ENCODE data around the gene TCERG1L.
"Not testable (repeated sequence)": the region's sequence is repeated elsewhere in the genome, so short reads cannot be mapped to it uniquely, and the experiment has no call there.

The TCERG1L gene

DNA sequence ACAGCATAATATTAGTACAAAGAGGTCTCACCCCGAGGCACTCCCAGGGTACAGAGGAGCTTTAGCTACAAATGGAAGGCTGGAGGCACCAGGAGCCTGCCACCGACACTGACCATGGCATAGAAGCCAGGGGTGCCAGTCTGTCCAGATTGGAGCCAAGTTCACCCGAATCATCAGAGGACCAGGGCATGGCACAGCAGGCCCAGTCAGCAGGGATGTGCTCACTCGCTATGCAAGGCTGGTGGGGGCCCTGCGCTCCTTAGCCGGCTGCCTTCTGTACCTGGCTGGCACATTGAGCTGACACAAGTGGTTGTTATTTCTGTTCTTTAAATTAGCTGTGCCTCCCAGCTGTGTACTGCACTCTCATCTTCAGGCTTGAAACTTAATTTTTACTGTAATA is 149.3 kb downstream of the TCERG1L start:
- Histone ChIP-seq H3K4me3 (ENCODE audit: low read length) (no peak overlapping the region), H3K27me3 (ENCODE audit: control insufficient read depth, insufficient read depth, low read length) (no peaks in the 10 kb centered on the region), H3K9me3 (ENCODE audit: control insufficient read depth, low read depth, low read length) (no peaks in the 10 kb centered on the region), H3K4me1 (ENCODE audit: control insufficient read depth, low read depth, low read length) (no peaks in the 10 kb centered on the region), H3K9ac (ENCODE audit: low read length) (no peak overlapping the region), H3K36me3 (ENCODE audit: control insufficient read depth, low read depth, low read length) (no peaks in the 10 kb centered on the region), H3K27ac (ENCODE audit: low read length) (no peak overlapping the region)

DNA sequence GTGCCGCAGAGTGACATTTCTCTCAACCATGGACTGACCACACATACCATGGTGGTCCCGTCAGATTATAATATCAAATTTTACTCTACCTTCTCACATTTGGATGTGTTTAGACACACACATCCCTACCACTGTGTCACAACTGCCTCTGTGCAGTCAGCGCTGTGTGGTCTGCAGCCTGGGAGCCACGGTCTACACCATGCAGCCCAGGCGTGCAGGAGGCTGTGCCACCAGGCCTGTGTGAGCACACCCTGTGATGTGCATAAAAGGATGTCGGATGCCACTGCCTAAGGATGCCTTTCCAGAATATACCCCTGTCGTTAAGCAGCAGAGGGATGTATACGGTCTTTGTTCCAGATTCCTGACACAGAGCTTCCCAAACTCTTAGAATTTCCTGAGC is 150.4 kb downstream of the TCERG1L start:
- Histone ChIP-seq H3K4me1 (ENCODE audit: control insufficient read depth, low read depth, low read length) (no peaks in the 10 kb centered on the region), H3K36me3 (ENCODE audit: control insufficient read depth, low read depth, low read length) (no peaks in the 10 kb centered on the region), H3K4me3 (ENCODE audit: low read length) (no peak overlapping the region), H3K27me3 (ENCODE audit: control insufficient read depth, insufficient read depth, low read length) (no peaks in the 10 kb centered on the region), H3K9ac (ENCODE audit: low read length) (no peak overlapping the region), H3K27ac (ENCODE audit: low read length) (no peak overlapping the region), H3K9me3 (ENCODE audit: control insufficient read depth, low read depth, low read length) (no peaks in the 10 kb centered on the region)

DNA sequence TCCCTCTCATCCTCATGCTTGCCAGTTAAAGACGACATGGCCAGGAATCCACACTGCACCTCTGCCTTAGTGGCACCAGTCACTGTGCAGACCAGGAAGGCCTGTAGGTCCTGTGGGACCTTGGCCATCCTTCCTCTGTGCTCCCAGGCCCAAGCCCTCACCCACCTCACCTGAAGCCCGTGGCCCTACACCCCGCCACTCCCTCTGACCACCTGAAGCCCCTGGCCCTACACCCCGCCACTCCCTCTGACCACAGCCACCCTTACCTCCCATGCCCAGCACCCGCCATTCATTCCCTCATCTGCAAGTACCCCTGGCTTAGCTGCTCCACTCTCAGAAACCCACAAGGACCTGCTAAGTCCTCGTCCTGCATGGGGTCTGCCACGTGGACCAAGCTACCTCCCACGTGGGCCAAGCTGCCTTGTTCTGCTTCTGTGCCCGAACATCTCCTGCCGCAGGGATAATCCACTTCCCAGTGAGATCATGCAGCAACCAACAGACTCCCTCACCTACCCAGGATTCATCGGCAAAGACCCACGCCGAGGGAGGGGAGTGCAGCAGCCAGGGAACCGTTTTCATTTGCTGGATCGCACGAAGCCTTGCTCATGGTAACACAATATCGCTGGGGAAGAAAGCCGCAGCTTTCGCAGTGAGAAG is 151.2 kb downstream of the TCERG1L start:
- no peaks in the 10 kb centered on the region for H3K27me3 ChIP-seq (ENCODE audit: control insufficient read depth, insufficient read depth, low read length)
- no peak overlapping the region for H3K4me3 ChIP-seq (ENCODE audit: low read length)
- no peak overlapping the region for H3K27ac ChIP-seq (ENCODE audit: low read length)
- H3K9me3 ChIP-seq (ENCODE audit: control insufficient read depth, low read depth, low read length): no peaks in the 10 kb centered on the region
- no peaks in the 10 kb centered on the region for H3K4me1 ChIP-seq (ENCODE audit: control insufficient read depth, low read depth, low read length)
- H3K36me3 ChIP-seq (ENCODE audit: control insufficient read depth, low read depth, low read length): no peaks in the 10 kb centered on the region
- no peak overlapping the region for H3K9ac ChIP-seq (ENCODE audit: low read length)

- Histone ChIP-seq H3K4me1 (ENCODE audit: control insufficient read depth, low read depth, low read length) (no peaks in the 10 kb centered on the region), H3K4me3 (ENCODE audit: low read length) (no peak overlapping the region), H3K9ac (ENCODE audit: low read length) (no peak overlapping the region), H3K36me3 (ENCODE audit: control insufficient read depth, low read depth, low read length) (no peaks in the 10 kb centered on the region), H3K9me3 (ENCODE audit: control insufficient read depth, low read depth, low read length) (no peaks in the 10 kb centered on the region), H3K27me3 (ENCODE audit: control insufficient read depth, insufficient read depth, low read length) (no peaks in the 10 kb centered on the region), H3K27ac (ENCODE audit: low read length) (no peak overlapping the region)
Observed at GRCh38 chr10:131159771-131160170, 151.8 kb downstream of the TCERG1L start.

GRCh38 chr10:131158695-131159094 is 152.8 kb downstream of the TCERG1L start:
- H3K9ac ChIP-seq (ENCODE audit: low read length): no peak overlapping the region
- H3K27me3 ChIP-seq (ENCODE audit: control insufficient read depth, insufficient read depth, low read length): no peaks in the 10 kb centered on the region
- no peak overlapping the region for H3K4me3 ChIP-seq (ENCODE audit: low read length)
- no peaks in the 10 kb centered on the region for H3K4me1 ChIP-seq (ENCODE audit: control insufficient read depth, low read depth, low read length)
- H3K9me3 ChIP-seq (ENCODE audit: control insufficient read depth, low read depth, low read length): no peaks in the 10 kb centered on the region
- H3K36me3 ChIP-seq (ENCODE audit: control insufficient read depth, low read depth, low read length): no peaks in the 10 kb centered on the region
- no peak overlapping the region for H3K27ac ChIP-seq (ENCODE audit: low read length)

- Histone ChIP-seq H3K36me3 (ENCODE audit: control insufficient read depth, low read depth, low read length) (no peaks in the 10 kb centered on the region), H3K27me3 (ENCODE audit: control insufficient read depth, insufficient read depth, low read length) (no peaks in the 10 kb centered on the region), H3K27ac (ENCODE audit: low read length) (no peak overlapping the region), H3K9me3 (ENCODE audit: control insufficient read depth, low read depth, low read length) (no peaks in the 10 kb centered on the region), H3K4me3 (ENCODE audit: low read length) (no peak overlapping the region), H3K4me1 (ENCODE audit: control insufficient read depth, low read depth, low read length) (no peaks in the 10 kb centered on the region), H3K9ac (ENCODE audit: low read length) (no peak overlapping the region)
Observed at GRCh38 chr10:131157899-131158298, 153.6 kb downstream of the TCERG1L start.

DNA sequence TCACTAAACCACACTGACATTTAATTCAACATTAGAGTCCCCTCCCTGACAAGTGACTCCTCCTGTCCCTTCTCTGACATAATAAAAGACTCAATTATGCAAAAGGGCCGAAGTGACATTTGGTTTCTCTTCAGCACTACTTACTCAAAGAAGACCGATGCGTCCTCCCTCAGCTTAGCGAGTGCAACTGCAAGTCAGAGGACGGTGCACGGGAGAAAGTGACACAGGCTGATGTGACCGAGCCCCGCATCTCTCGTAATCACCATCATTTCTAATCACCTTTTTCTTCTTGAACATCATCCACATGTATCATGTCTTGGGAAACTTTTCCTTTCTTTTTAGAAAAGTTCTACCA is 155.7 kb downstream of the TCERG1L start:
- Histone ChIP-seq H3K36me3 (ENCODE audit: control insufficient read depth, low read depth, low read length) (no peaks in the 10 kb centered on the region), H3K9ac (ENCODE audit: low read length) (no peak overlapping the region), H3K27me3 (ENCODE audit: control insufficient read depth, insufficient read depth, low read length) (no peaks in the 10 kb centered on the region), H3K4me1 (ENCODE audit: control insufficient read depth, low read depth, low read length) (no peaks in the 10 kb centered on the region), H3K9me3 (ENCODE audit: control insufficient read depth, low read depth, low read length) (peaks cover 6% of the 10 kb centered on the region), H3K27ac (ENCODE audit: low read length) (no peak overlapping the region), H3K4me3 (ENCODE audit: low read length) (no peak overlapping the region)

DNA sequence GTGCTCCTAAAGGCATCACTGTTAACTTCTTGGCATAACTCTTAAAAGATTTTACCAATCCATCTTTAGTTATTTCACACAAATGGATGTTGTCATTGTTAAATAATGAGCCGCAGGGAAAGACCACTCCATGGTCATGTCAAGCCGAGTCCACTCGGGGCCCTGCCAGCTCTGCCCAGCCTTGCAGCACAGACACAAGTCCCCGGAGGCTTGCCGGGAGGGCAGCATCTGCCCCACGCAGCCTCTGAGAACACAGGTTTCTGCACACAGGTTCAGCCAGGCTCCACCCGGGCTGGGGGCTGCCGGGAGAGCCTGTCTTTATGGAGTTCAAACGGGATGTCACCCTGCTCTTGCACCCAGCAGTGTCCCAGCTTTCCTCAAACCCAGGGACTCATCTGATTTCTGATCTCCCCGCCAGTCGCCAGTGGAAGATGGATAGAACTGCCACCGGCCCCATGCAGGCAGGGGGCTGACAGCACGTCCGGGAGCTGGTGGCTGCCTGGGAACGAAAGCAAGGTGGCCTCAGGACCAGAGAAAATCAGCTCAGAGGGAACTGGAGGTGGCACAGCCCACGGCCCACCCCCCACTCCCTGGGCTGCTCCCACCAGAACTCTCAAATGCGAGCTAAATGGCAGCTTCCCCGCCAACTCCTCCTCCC is 156.2 kb downstream of the TCERG1L start:
- H3K9me3 ChIP-seq (ENCODE audit: control insufficient read depth, low read depth, low read length): peaks cover 6% of the 10 kb centered on the region
- H3K27ac ChIP-seq (ENCODE audit: low read length): no peak overlapping the region
- no peak overlapping the region for H3K9ac ChIP-seq (ENCODE audit: low read length)
- no peaks in the 10 kb centered on the region for H3K36me3 ChIP-seq (ENCODE audit: control insufficient read depth, low read depth, low read length)
- H3K4me3 ChIP-seq (ENCODE audit: low read length): no peak overlapping the region
- H3K27me3 ChIP-seq (ENCODE audit: control insufficient read depth, insufficient read depth, low read length): no peaks in the 10 kb centered on the region
- H3K4me1 ChIP-seq (ENCODE audit: control insufficient read depth, low read depth, low read length): no peaks in the 10 kb centered on the region

- Histone ChIP-seq H3K27ac (ENCODE audit: low read length) (no peak overlapping the region), H3K9ac (ENCODE audit: low read length) (no peak overlapping the region), H3K4me3 (ENCODE audit: low read length) (no peak overlapping the region), H3K4me1 (ENCODE audit: control insufficient read depth, low read depth, low read length) (no peaks in the 10 kb centered on the region), H3K27me3 (ENCODE audit: control insufficient read depth, insufficient read depth, low read length) (no peaks in the 10 kb centered on the region), H3K9me3 (ENCODE audit: control insufficient read depth, low read depth, low read length) (peaks cover 6% of the 10 kb centered on the region), H3K36me3 (ENCODE audit: control insufficient read depth, low read depth, low read length) (no peaks in the 10 kb centered on the region)
Observed at GRCh38 chr10:131154306-131155025, 157.1 kb downstream of the TCERG1L start.

DNA sequence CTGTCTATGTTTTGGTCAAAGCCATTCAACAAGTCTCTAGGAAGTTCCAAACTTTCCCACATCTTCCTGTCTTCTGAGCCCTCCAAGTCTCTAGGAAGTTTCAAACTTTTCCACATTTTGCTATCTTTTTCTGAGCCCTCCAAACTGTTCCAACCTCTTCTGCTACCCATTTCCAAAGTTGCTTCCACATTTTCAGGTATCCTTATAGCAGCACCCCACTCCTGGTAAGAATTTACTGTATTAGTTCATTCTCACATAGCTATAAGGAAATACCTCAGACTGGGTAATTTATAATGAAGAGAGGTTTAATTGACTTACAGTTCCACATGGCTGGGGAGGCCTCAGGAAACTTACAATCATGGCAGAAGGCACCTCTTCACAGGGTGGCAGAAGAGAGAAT is 159.1 kb downstream of the TCERG1L start:
- not testable (repeated sequence) for H3K9me3 ChIP-seq (ENCODE audit: control insufficient read depth, low read depth, low read length); H3K27me3 ChIP-seq (ENCODE audit: control insufficient read depth, insufficient read depth, low read length); H3K4me3 ChIP-seq (ENCODE audit: low read length); H3K9ac ChIP-seq (ENCODE audit: low read length); H3K27ac ChIP-seq (ENCODE audit: low read length); H3K4me1 ChIP-seq (ENCODE audit: control insufficient read depth, low read depth, low read length); H3K36me3 ChIP-seq (ENCODE audit: control insufficient read depth, low read depth, low read length)

DNA sequence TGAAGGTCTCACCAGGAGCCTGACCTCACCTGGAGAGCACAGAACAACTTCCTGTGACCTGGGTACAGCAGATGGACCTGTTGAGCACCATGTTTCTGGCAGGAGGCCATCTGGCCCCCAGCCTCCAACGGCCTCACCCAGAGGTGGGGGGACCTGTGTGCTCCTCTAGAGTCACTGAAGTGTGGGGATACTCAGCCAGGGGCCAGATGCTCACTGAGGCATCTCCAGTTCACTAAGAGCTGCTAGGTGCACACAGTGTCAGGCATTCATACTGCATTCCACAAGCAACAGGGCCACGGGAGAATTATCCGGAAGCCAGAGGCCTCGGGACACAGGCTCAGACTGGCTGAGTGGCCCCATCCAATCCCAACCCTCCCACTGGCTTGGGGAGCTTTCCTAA is 161.4 kb downstream of the TCERG1L start:
- Histone ChIP-seq H3K27ac (ENCODE audit: low read length) (no peak overlapping the region), H3K4me3 (ENCODE audit: low read length) (no peak overlapping the region), H3K4me1 (ENCODE audit: control insufficient read depth, low read depth, low read length) (peaks cover 6% of the 10 kb centered on the region), H3K9me3 (ENCODE audit: control insufficient read depth, low read depth, low read length) (peaks cover 6% of the 10 kb centered on the region), H3K36me3 (ENCODE audit: control insufficient read depth, low read depth, low read length) (no peaks in the 10 kb centered on the region), H3K9ac (ENCODE audit: low read length) (no peak overlapping the region), H3K27me3 (ENCODE audit: control insufficient read depth, insufficient read depth, low read length) (no peaks in the 10 kb centered on the region)

DNA sequence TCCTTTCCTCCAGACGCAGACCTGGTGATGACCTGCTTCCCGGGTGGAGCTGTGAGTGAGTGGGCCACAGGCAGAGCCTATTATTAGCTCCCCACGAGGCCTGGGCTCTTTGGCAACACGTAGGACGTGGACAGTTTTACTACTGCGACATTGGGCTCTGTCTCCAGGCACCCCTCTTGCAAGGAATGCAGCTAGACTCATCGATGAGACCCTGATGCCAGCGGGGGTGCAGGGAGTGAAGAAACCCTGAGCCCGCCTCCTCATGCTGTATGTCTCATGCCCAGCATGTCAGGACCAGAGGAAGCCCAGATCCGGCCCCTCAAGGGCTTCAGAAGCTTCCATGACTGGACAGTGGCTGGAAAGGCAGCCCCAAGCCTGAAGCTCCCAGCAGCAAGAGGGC is 161.9 kb downstream of the TCERG1L start:
- no peak overlapping the region for H3K4me3 ChIP-seq (ENCODE audit: low read length)

More for the DNA sequence above, 161.9 kb downstream of the TCERG1L start:
- Histone ChIP-seq H3K9me3 (ENCODE audit: control insufficient read depth, low read depth, low read length) (peaks cover 6% of the 10 kb centered on the region), H3K27ac (ENCODE audit: low read length) (no peak overlapping the region), H3K27me3 (ENCODE audit: control insufficient read depth, insufficient read depth, low read length) (no peaks in the 10 kb centered on the region), H3K9ac (ENCODE audit: low read length) (no peak overlapping the region), H3K36me3 (ENCODE audit: control insufficient read depth, low read depth, low read length) (no peaks in the 10 kb centered on the region), H3K4me1 (ENCODE audit: control insufficient read depth, low read depth, low read length) (peaks cover 11% of the 10 kb centered on the region)
